Measurements from ENCODE around the gene EXTL2.

EXTL2 gene

GRCh38 chr1:100907887-100908286, 13.2 kb upstream of the EXTL2 start:
- H3K79me2 ChIP-seq (ENCODE audit: insufficient read depth, low read depth): no peaks in the 10 kb centered on the region
- no peaks in the 10 kb centered on the region for H4K20me1 ChIP-seq (ENCODE audit: insufficient read depth)
- H3K4me2 ChIP-seq: no peak overlapping the region
- TF ChIP-seq CTCF (conservative IDR thresholded peaks at IDR 0.05; ENCODE audit: low read depth, low read length): no peak
- no peak overlapping the region for H3K9ac ChIP-seq
- no peaks in the 10 kb centered on the region for H3K36me3 ChIP-seq (ENCODE audit: insufficient read depth)
- no peak overlapping the region for H3K4me3 ChIP-seq (IDR thresholded peaks at IDR 0.05; ENCODE audit: insufficient read depth, low read depth, low read length)
- H3K4me1 ChIP-seq (ENCODE audit: low read depth, poor library complexity, severe bottlenecking): no peaks in the 10 kb centered on the region
- no peak overlapping the region for H2AFZ ChIP-seq (ENCODE audit: low read depth)
- no peaks in the 10 kb centered on the region for H3K27me3 ChIP-seq (ENCODE audit: insufficient read depth, low read depth)
- H3K27ac ChIP-seq: no peak overlapping the region

GRCh38 chr1:100905181-100905580, 10.5 kb upstream of the EXTL2 start:
- H3K9ac ChIP-seq: no peak overlapping the region
- no peak for TF ChIP-seq CTCF (conservative IDR thresholded peaks at IDR 0.05; ENCODE audit: low read depth, low read length)
- H3K36me3 ChIP-seq (ENCODE audit: insufficient read depth): no peaks in the 10 kb centered on the region
- no peak overlapping the region for H3K4me2 ChIP-seq
- no peaks in the 10 kb centered on the region for H4K20me1 ChIP-seq (ENCODE audit: insufficient read depth)
- no peak overlapping the region for H3K27ac ChIP-seq
- no peak overlapping the region for H3K4me3 ChIP-seq (IDR thresholded peaks at IDR 0.05; ENCODE audit: insufficient read depth, low read depth, low read length)
- H3K27me3 ChIP-seq (ENCODE audit: insufficient read depth, low read depth): no peaks in the 10 kb centered on the region
- no peak overlapping the region for H2AFZ ChIP-seq (ENCODE audit: low read depth)
- H3K79me2 ChIP-seq (ENCODE audit: insufficient read depth, low read depth): no peaks in the 10 kb centered on the region
- no peaks in the 10 kb centered on the region for H3K4me1 ChIP-seq (ENCODE audit: low read depth, poor library complexity, severe bottlenecking)

GRCh38 chr1:100904528-100904927, 9.9 kb upstream of the EXTL2 start:
- Histone ChIP-seq H3K4me1 (ENCODE audit: low read depth, poor library complexity, severe bottlenecking) (no peaks in the 10 kb centered on the region), H3K27me3 (ENCODE audit: insufficient read depth, low read depth) (no peaks in the 10 kb centered on the region), H3K79me2 (ENCODE audit: insufficient read depth, low read depth) (no peaks in the 10 kb centered on the region), H2AFZ (ENCODE audit: low read depth) (no peak overlapping the region), H3K36me3 (ENCODE audit: insufficient read depth) (no peaks in the 10 kb centered on the region), H4K20me1 (ENCODE audit: insufficient read depth) (no peaks in the 10 kb centered on the region), H3K4me3 (IDR thresholded peaks at IDR 0.05; ENCODE audit: insufficient read depth, low read depth, low read length) (no peak overlapping the region), H3K27ac (no peak overlapping the region), H3K4me2 (no peak overlapping the region), H3K9ac (no peak overlapping the region)
- no peak for TF ChIP-seq CTCF (conservative IDR thresholded peaks at IDR 0.05; ENCODE audit: low read depth, low read length)

GRCh38 chr1:100903777-100904176, 9.1 kb upstream of the EXTL2 start:
- H3K4me1 ChIP-seq (ENCODE audit: low read depth, poor library complexity, severe bottlenecking): no peaks in the 10 kb centered on the region
- H3K27ac ChIP-seq: no peak overlapping the region
- H3K4me3 ChIP-seq (IDR thresholded peaks at IDR 0.05; ENCODE audit: insufficient read depth, low read depth, low read length): no peak overlapping the region
- H2AFZ ChIP-seq (ENCODE audit: low read depth): no peak overlapping the region
- H3K27me3 ChIP-seq (ENCODE audit: insufficient read depth, low read depth): no peaks in the 10 kb centered on the region
- no peaks in the 10 kb centered on the region for H4K20me1 ChIP-seq (ENCODE audit: insufficient read depth)
- no peak for TF ChIP-seq CTCF (conservative IDR thresholded peaks at IDR 0.05; ENCODE audit: low read depth, low read length)
- no peak overlapping the region for H3K4me2 ChIP-seq
- H3K79me2 ChIP-seq (ENCODE audit: insufficient read depth, low read depth): 0 out of 2 replicates have a peak, but pooled peaks cover under 1% of the 10 kb centered on the region
- no peak overlapping the region for H3K9ac ChIP-seq
- H3K36me3 ChIP-seq (ENCODE audit: insufficient read depth): no peaks in the 10 kb centered on the region
